GM23338 (cell line): ENCODE data around the gene FBXW12. TPM values are rescaled to one million over a fixed set of nuclear protein-coding genes. Genes with fewer than 3 reads are reported as not detected.

Experiments used
- ATAC-seq: fragments of 200-7000 bp; cut with Tn5 transposase; 3 replicates; pipeline ENCODE4 v1.9.1; 2020
- DNase-seq: peaks from one replicate; pipeline ENCODE4 v3.0.0-alpha.2; 2015; ENCODE audit warnings: low spot score
- H2AFZ ChIP-seq: fragments of 200-600 bp; sonication (generic); 2 replicates; pipeline ENCODE4 v1.8.0; 2016; ENCODE audit warnings: antibody characterized with exemption, mild to moderate bottlenecking, moderate library complexity
- H3F3A ChIP-seq: fragments of 200-600 bp; sonication (generic); replicated peaks from 2 replicates; pipeline ENCODE4 v1.8.0; 2017; ENCODE audit warnings: antibody characterized with exemption, mixed run types, low read depth
- H3K27ac ChIP-seq: fragments of 200-600 bp; sonication (generic); 2 replicates; pipeline ENCODE4 v1.6.1; 2016; ENCODE audit warnings: low read depth
- H3K27me3 ChIP-seq: fragments of 200-600 bp; sonication (generic); 2 replicates; pipeline ENCODE4 v1.8.0; 2016; ENCODE audit warnings: mild to moderate bottlenecking, mixed run types, moderate library complexity; ENCODE audit not compliant: insufficient read depth
- H3K36me3 ChIP-seq: fragments of 200-600 bp; sonication (generic); 2 replicates; pipeline ENCODE4 v1.8.0; 2016; ENCODE audit warnings: mild to moderate bottlenecking; ENCODE audit not compliant: insufficient read depth
- H3K4me1 ChIP-seq: fragments of 200-600 bp; sonication (generic); 2 replicates; pipeline ENCODE4 v1.8.0; 2016; ENCODE audit warnings: mild to moderate bottlenecking, moderate library complexity; ENCODE audit not compliant: insufficient read depth
- H3K4me2 ChIP-seq: fragments of 200-600 bp; sonication (generic); 2 replicates; pipeline ENCODE4 v1.7.1; 2017; ENCODE audit warnings: mixed run types
- H3K4me3 ChIP-seq: fragments of 200-600 bp; sonication (generic); 2 replicates; pipeline ENCODE4 v1.6.1; 2016; ENCODE audit warnings: mixed run types
- H3K79me2 ChIP-seq: fragments of 200-600 bp; sonication (generic); replicated peaks from 2 replicates; pipeline ENCODE4 v1.8.0; 2017; ENCODE audit warnings: mild to moderate bottlenecking; ENCODE audit not compliant: insufficient read depth
- H3K9me2 ChIP-seq: fragments of 200-600 bp; sonication (generic); 2 replicates; pipeline ENCODE4 v1.8.0; 2017; ENCODE audit not compliant: insufficient read depth
- H4K20me1 ChIP-seq: fragments of 200-600 bp; sonication (generic); replicated peaks from 2 replicates; pipeline ENCODE4 v1.8.0; 2017; ENCODE audit warnings: mild to moderate bottlenecking; ENCODE audit not compliant: insufficient read depth
- H3K27ac Mint-ChIP-seq: 2 replicates; pipeline ENCODE4 v1.8.0; 2020; ENCODE audit warnings: inconsistent platforms, mild to moderate bottlenecking, moderate library complexity, mixed read lengths
- H3K27me3 Mint-ChIP-seq: 3 replicates; pipeline ENCODE4 v1.8.0; 2022; ENCODE audit warnings: low read depth, mild to moderate bottlenecking, moderate library complexity, mixed read lengths, inconsistent platforms; ENCODE audit not compliant: insufficient read depth, poor library complexity
- H3K36me3 Mint-ChIP-seq: 3 replicates; pipeline ENCODE4 v1.8.0; 2021; ENCODE audit warnings: low read depth, mild to moderate bottlenecking, inconsistent platforms, moderate library complexity, mixed read lengths
- H3K4me1 Mint-ChIP-seq: 3 replicates; pipeline ENCODE4 v1.8.0; 2020; ENCODE audit warnings: mild to moderate bottlenecking, inconsistent platforms, mixed read lengths
- H3K4me3 Mint-ChIP-seq: 3 replicates; pipeline ENCODE4 v1.8.0; 2021; ENCODE audit warnings: moderate library complexity, mild to moderate bottlenecking, inconsistent platforms, mixed read lengths
- H3K9me3 Mint-ChIP-seq: 3 replicates; pipeline ENCODE4 v1.8.0; 2020; ENCODE audit warnings: moderate library complexity, mild to moderate bottlenecking, inconsistent platforms, mixed read lengths
- CREB1 ChIP-seq: fragments of 250-450 bp; sonication (Bioruptor Pico); IDR thresholded peaks from 2 replicates; pipeline ENCODE4 v1.5.0; 2020; ENCODE audit warnings: low read depth, mild to moderate bottlenecking, moderate library complexity
- EZH2 ChIP-seq: fragments of 200-600 bp; sonication (generic); IDR thresholded peaks from one replicate; pipeline ENCODE4 v1.8.0; 2017; ENCODE audit warnings: antibody characterized with exemption, mild to moderate bottlenecking, low read depth; ENCODE audit not compliant: unreplicated experiment
- NANOG ChIP-seq: IDR thresholded peaks from 2 replicates; pipeline ENCODE4 v1.6.1; 2016; ENCODE audit warnings: antibody characterized with exemption, borderline replicate concordance
- STAT1 ChIP-seq: IDR thresholded peaks from one replicate; pipeline ENCODE4 v1.6.1; 2016; ENCODE audit warnings: antibody characterized with exemption; ENCODE audit not compliant: unreplicated experiment
- polyA plus RNA-seq: library from polyadenylated mRNA; unstranded; fragments of >200 nt; fragmentation: Nextera tagmentation; extraction: Ambion mirVana; gene quantifications from 2 replicates; pipeline ENCODE4 v1.2.1, GENCODE V29; 2016
- total RNA-seq: library from RNA; depleted of rRNA; stranded (reverse); fragments of >200 nt; shearing (Covaris generic); gene quantifications from 2 replicates; pipeline ENCODE4 v1.2.3, GENCODE V29; 2014
- TF ChIP-seq, protein P1 (sequence below), 2 experiments: fragments of 200-600 bp in 1 of 2; sonication (generic) in 1 of 2; conservative IDR thresholded peaks; 2 replicates each; pipeline versions ENCODE4 v1.5.1 to v1.6.1; 2016 to 2017; ENCODE audit warnings: antibody characterized with exemption in 2 of 2, low read depth in 2 of 2, mild to moderate bottlenecking in 2 of 2, moderate library complexity in 1 of 2
- TF ChIP-seq, protein P2 (sequence below): fragments of 250-450 bp; sonication (Bioruptor Pico); IDR thresholded peaks from 2 replicates; pipeline ENCODE4 v1.5.0; 2020; ENCODE audit warnings: mild to moderate bottlenecking, moderate library complexity

FBXW12 gene
- total and polyA plus RNA-seq, 2 experiments from 2014 or later: 0.73 TPM; not detected in 1

DNA sequence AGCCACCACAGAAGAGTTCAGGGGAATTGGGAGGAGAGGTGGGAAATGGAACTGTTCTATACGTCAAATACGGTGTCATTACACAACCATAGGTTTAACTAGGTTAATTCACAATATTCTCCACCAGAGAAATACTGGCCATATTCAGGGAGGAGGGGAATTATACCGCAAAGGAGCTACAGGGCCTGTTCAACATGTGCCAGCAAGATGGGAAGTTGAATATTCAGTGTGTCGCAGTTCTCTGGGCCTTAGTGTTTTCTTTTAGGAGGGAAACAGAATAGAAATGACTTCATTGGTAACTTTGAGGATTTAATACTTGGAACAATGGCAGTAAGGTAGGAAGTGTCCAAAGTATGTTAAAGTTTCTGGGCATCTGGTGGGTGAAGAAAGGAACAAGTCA, 18.0 kb upstream of the FBXW12 start:
- Histone ChIP-seq H3K4me1 (no peaks in the 10 kb centered on the region), H2AFZ (no peak overlapping the region), H3K79me2 (no peaks in the 10 kb centered on the region), H3F3A (no peaks in the 10 kb centered on the region), H3K27me3 (peaks cover 8% of the 10 kb centered on the region; the same call in 1 of the 2 replicates), H3K27ac (no peak overlapping the region), H3K9me2 (no peaks in the 10 kb centered on the region), H4K20me1 (no peaks in the 10 kb centered on the region), H3K36me3 (no peaks in the 10 kb centered on the region), H3K4me3 (no peak overlapping the region), H3K4me2 (no peak overlapping the region)
- no peak overlapping the region for H3K27ac Mint-ChIP-seq
- no peak for DNase-seq
- H3K4me1 Mint-ChIP-seq: no peaks in the 10 kb centered on the region
- peaks cover 10% of the 10 kb centered on the region for H3K9me3 Mint-ChIP-seq
- H3K36me3 Mint-ChIP-seq: no peaks in the 10 kb centered on the region; the same call in 2 of the 3 replicates
- no peak for ATAC-seq
- TF ChIP-seq NANOG (no peak), CREB1 (CRISPR knock-in tag) (no peak), STAT1 (no peak), EZH2 (no peak)
- TF ChIP-seq, protein P1, sequence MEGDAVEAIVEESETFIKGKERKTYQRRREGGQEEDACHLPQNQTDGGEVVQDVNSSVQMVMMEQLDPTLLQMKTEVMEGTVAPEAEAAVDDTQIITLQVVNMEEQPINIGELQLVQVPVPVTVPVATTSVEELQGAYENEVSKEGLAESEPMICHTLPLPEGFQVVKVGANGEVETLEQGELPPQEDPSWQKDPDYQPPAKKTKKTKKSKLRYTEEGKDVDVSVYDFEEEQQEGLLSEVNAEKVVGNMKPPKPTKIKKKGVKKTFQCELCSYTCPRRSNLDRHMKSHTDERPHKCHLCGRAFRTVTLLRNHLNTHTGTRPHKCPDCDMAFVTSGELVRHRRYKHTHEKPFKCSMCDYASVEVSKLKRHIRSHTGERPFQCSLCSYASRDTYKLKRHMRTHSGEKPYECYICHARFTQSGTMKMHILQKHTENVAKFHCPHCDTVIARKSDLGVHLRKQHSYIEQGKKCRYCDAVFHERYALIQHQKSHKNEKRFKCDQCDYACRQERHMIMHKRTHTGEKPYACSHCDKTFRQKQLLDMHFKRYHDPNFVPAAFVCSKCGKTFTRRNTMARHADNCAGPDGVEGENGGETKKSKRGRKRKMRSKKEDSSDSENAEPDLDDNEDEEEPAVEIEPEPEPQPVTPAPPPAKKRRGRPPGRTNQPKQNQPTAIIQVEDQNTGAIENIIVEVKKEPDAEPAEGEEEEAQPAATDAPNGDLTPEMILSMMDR (conservative IDR thresholded peaks at IDR 0.05; ENCODE audit: low read depth in 2 of 2): no peak
- TF ChIP-seq, protein P2, sequence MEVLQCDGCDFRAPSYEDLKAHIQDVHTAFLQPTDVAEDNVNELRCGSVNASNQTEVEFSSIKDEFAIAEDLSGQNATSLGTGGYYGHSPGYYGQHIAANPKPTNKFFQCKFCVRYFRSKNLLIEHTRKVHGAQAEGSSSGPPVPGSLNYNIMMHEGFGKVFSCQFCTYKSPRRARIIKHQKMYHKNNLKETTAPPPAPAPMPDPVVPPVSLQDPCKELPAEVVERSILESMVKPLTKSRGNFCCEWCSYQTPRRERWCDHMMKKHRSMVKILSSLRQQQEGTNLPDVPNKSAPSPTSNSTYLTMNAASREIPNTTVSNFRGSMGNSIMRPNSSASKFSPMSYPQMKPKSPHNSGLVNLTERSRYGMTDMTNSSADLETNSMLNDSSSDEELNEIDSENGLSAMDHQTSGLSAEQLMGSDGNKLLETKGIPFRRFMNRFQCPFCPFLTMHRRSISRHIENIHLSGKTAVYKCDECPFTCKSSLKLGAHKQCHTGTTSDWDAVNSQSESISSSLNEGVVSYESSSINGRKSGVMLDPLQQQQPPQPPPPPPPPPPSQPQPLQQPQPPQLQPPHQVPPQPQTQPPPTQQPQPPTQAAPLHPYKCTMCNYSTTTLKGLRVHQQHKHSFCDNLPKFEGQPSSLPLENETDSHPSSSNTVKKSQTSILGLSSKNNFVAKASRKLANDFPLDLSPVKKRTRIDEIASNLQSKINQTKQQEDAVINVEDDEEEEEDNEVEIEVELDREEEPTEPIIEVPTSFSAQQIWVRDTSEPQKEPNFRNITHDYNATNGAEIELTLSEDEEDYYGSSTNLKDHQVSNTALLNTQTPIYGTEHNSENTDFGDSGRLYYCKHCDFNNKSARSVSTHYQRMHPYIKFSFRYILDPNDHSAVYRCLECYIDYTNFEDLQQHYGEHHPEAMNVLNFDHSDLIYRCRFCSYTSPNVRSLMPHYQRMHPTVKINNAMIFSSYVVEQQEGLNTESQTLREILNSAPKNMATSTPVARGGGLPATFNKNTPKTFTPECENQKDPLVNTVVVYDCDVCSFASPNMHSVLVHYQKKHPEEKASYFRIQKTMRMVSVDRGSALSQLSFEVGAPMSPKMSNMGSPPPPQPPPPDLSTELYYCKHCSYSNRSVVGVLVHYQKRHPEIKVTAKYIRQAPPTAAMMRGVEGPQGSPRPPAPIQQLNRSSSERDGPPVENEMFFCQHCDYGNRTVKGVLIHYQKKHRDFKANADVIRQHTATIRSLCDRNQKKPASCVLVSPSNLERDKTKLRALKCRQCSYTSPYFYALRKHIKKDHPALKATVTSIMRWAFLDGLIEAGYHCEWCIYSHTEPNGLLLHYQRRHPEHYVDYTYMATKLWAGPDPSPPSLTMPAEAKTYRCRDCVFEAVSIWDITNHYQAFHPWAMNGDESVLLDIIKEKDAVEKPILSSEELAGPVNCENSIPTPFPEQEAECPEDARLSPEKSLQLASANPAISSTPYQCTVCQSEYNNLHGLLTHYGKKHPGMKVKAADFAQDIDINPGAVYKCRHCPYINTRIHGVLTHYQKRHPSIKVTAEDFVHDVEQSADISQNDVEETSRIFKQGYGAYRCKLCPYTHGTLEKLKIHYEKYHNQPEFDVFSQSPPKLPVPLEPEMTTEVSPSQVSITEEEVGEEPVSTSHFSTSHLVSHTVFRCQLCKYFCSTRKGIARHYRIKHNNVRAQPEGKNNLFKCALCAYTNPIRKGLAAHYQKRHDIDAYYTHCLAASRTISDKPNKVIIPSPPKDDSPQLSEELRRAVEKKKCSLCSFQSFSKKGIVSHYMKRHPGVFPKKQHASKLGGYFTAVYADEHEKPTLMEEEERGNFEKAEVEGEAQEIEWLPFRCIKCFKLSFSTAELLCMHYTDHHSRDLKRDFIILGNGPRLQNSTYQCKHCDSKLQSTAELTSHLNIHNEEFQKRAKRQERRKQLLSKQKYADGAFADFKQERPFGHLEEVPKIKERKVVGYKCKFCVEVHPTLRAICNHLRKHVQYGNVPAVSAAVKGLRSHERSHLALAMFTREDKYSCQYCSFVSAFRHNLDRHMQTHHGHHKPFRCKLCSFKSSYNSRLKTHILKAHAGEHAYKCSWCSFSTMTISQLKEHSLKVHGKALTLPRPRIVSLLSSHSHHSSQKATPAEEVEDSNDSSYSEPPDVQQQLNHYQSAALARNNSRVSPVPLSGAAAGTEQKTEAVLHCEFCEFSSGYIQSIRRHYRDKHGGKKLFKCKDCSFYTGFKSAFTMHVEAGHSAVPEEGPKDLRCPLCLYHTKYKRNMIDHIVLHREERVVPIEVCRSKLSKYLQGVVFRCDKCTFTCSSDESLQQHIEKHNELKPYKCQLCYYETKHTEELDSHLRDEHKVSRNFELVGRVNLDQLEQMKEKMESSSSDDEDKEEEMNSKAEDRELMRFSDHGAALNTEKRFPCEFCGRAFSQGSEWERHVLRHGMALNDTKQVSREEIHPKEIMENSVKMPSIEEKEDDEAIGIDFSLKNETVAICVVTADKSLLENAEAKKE (CRISPR knock-in tag): no peak
- H3K4me3 Mint-ChIP-seq: no peak overlapping the region
- peaks cover 4% of the 10 kb centered on the region for H3K27me3 Mint-ChIP-seq
